K562 treated with DMSO at 1 percent for 4 hours (cell line): ENCODE measurements around the gene MTNR1B. TPM values are rescaled to one million over a fixed set of nuclear protein-coding genes. Genes with fewer than 3 reads are reported as not detected.

ENCODE experiments used
- total RNA-seq: library from RNA; unstranded; fragments of 300-600 nt; gene quantifications from 2 replicates; pipeline ENCODE4 v1.2.3, GENCODE V29; 2022; ENCODE audit not compliant: insufficient read depth

MTNR1B gene
- total RNA-seq: not detected in 2 replicates

DNA sequence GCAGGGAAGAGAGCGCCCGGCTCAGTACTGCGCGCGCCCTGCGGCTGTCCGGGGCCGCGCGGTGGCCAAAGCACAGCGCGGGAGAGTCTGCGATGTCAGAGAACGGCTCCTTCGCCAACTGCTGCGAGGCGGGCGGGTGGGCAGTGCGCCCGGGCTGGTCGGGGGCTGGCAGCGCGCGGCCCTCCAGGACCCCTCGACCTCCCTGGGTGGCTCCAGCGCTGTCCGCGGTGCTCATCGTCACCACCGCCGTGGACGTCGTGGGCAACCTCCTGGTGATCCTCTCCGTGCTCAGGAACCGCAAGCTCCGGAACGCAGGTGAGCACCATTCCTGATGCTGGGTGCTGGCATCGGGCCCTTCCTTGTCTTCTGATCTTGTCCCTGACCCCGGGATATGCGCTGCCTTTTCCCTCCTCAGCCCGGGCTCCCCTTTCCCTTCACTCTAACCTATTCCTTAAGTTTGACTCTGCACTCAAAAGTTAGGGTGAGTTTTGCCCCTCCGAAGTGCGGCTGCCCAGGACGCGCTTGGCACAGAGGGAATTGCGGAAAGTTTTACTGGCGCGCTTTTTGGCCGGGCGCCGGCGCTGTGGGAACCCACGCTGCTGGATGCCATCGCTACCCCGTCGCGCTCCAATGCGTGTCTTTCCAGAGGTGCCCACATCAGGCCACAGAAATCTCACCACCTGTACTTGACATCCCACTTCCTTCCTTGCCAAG, at the start of gene MTNR1B:
Gene MTNR1B (plus strand): TSS at position 18 of the 714 bp plus-strand sequence. CDS start 75 bp downstream, at position 93.

Other genes with a start within 250 kb of the MTNR1B start
- gene SLC36A4, start 228.3 kb downstream of the MTNR1B start, total RNA-seq: 4.9 and 7.1 TPM in 2 replicates